HEK293 (cell line): ENCODE results near the gene POU5F1.
A peak's percentile ranks its signal among the peaks of the same experiment; 100 is the strongest.
"Not testable (repeated sequence)": the region's sequence is repeated elsewhere in the genome, so short reads cannot be mapped to it uniquely, and the experiment has no call there.

Source experiments
- CTCF ChIA-PET: fragments of 350-600 bp; formaldehyde crosslinking; extraction: SDS; loops from one replicate; lab custom pipeline; 2021; ENCODE audit warnings: antibody characterized with exemption; lab: Yijun Ruan, JAX
- POLR2A ChIA-PET: fragments of 300-600 bp; formaldehyde crosslinking; extraction: SDS; loops from one replicate; lab custom pipeline; 2020; ENCODE audit warnings: antibody characterized with exemption, inconsistent platforms; lab: Yijun Ruan, JAX
- H3K27ac ChIP-seq: fragments of 200-500 bp; sonication (Bioruptor generic); 2 replicates; pipeline ENCODE4 v1.5.1; 2014; ENCODE audit warnings: low read depth, low read length, control low read depth, inconsistent platforms; ENCODE audit errors: extremely low read depth
- H3K36me3 ChIP-seq, 2 experiments: fragments of 200-500 bp in 1 of 2; sonication (Bioruptor generic) in 1 of 2; 1 replicate in 1 of 2; 2 replicates in 1 of 2; pipeline ENCODE4 v1.5.1; 2014 to 2017; ENCODE audit warnings: inconsistent platforms in 2 of 2, low read length in 2 of 2; ENCODE audit not compliant: control insufficient read depth in 2 of 2, insufficient read depth in 1 of 2
- H3K4me1 ChIP-seq: fragments of 200-500 bp; sonication (Bioruptor generic); 2 replicates; pipeline ENCODE4 v1.5.1; 2014; ENCODE audit warnings: mild to moderate bottlenecking, low read length, inconsistent platforms; ENCODE audit not compliant: control insufficient read depth, insufficient read depth
- H3K4me3 ChIP-seq: 2 replicates; pipeline ENCODE4 v1.5.1; 2011; ENCODE audit warnings: low read depth, mild to moderate bottlenecking, control low read depth, low read length, moderate library complexity
- H3K9me3 ChIP-seq: fragments of 200-500 bp; sonication (Bioruptor generic); 2 replicates; pipeline ENCODE4 v1.5.1; 2014; ENCODE audit warnings: low read depth, low read length, inconsistent platforms; ENCODE audit not compliant: control insufficient read depth, insufficient read depth
- ATF2 ChIP-seq: fragments of 450-650 bp; formaldehyde crosslinking; IDR thresholded peaks from 2 replicates; pipeline ENCODE4 v1.5.1; 2016; ENCODE audit warnings: missing biosample characterization, missing genetic modification characterization, low read depth
- EGR2 ChIP-seq: fragments of 450-650 bp; formaldehyde crosslinking; IDR thresholded peaks from 2 replicates; pipeline ENCODE4 v1.5.1; 2016; ENCODE audit warnings: low read depth, missing biosample characterization, missing genetic modification characterization
- GLI4 ChIP-seq: fragments of 450-650 bp; formaldehyde crosslinking; IDR thresholded peaks from 2 replicates; pipeline ENCODE4 v1.5.1; 2016; ENCODE audit warnings: missing biosample characterization, missing genetic modification characterization
- IKZF3 ChIP-seq: fragments of 450-650 bp; IDR thresholded peaks from 2 replicates; pipeline ENCODE4 v1.5.0; 2018; ENCODE audit warnings: missing biosample characterization, mild to moderate bottlenecking, missing genetic modification characterization, moderate library complexity
- KLF1 ChIP-seq: fragments of 450-650 bp; formaldehyde crosslinking; IDR thresholded peaks from 2 replicates; pipeline ENCODE4 v1.5.1; 2016; ENCODE audit warnings: missing biosample characterization, missing genetic modification characterization
- ZBTB8A ChIP-seq: fragments of 450-650 bp; formaldehyde crosslinking; IDR thresholded peaks from 2 replicates; pipeline ENCODE4 v1.5.1; 2016; ENCODE audit warnings: missing biosample characterization, missing genetic modification characterization
- ZFHX2 ChIP-seq: fragments of 450-650 bp; formaldehyde crosslinking; conservative IDR thresholded peaks from 2 replicates; pipeline ENCODE4 v1.5.1; 2016; ENCODE audit warnings: missing biosample characterization, missing genetic modification characterization
- ZNF138 ChIP-seq: fragments of 450-650 bp; formaldehyde crosslinking; IDR thresholded peaks from 2 replicates; pipeline ENCODE4 v1.5.1; 2016; ENCODE audit warnings: missing biosample characterization, missing genetic modification characterization, borderline replicate concordance
- ZNF16 ChIP-seq: fragments of 450-650 bp; formaldehyde crosslinking; IDR thresholded peaks from 2 replicates; pipeline ENCODE4 v1.5.1; 2016; ENCODE audit warnings: low read depth, missing biosample characterization, missing genetic modification characterization
- ZNF184 ChIP-seq: fragments of 450-650 bp; IDR thresholded peaks from 2 replicates; pipeline ENCODE4 v1.5.1; 2018; ENCODE audit warnings: missing biosample characterization, mild to moderate bottlenecking, missing genetic modification characterization
- ZNF211 ChIP-seq: fragments of 450-650 bp; formaldehyde crosslinking; IDR thresholded peaks from 2 replicates; pipeline ENCODE4 v1.5.1; 2016; ENCODE audit warnings: low read depth, missing biosample characterization, missing genetic modification characterization
- ZNF239 ChIP-seq: fragments of 450-650 bp; formaldehyde crosslinking; IDR thresholded peaks from 2 replicates; pipeline ENCODE4 v1.5.1; 2016; ENCODE audit warnings: missing biosample characterization, missing genetic modification characterization
- ZNF280C ChIP-seq: fragments of 450-650 bp; formaldehyde crosslinking; IDR thresholded peaks from 2 replicates; pipeline ENCODE4 v1.5.1; 2016; ENCODE audit warnings: missing biosample characterization, missing genetic modification characterization
- ZNF394 ChIP-seq: fragments of 450-650 bp; formaldehyde crosslinking; IDR thresholded peaks from 2 replicates; pipeline ENCODE4 v1.5.1; 2016; ENCODE audit warnings: missing biosample characterization, missing genetic modification characterization, mild to moderate bottlenecking, moderate library complexity, borderline replicate concordance
- ZNF423 ChIP-seq: fragments of 450-650 bp; formaldehyde crosslinking; IDR thresholded peaks from 2 replicates; pipeline ENCODE4 v1.5.1; 2016; ENCODE audit warnings: missing biosample characterization, missing genetic modification characterization
- ZNF433 ChIP-seq: fragments of 450-650 bp; formaldehyde crosslinking; IDR thresholded peaks from 2 replicates; pipeline ENCODE4 v1.5.1; 2016; ENCODE audit warnings: missing biosample characterization, missing genetic modification characterization, low read depth
- ZNF449 ChIP-seq: fragments of 450-650 bp; formaldehyde crosslinking; IDR thresholded peaks from 2 replicates; pipeline ENCODE4 v1.5.1; 2017; ENCODE audit warnings: missing biosample characterization, mild to moderate bottlenecking, missing genetic modification characterization, moderate library complexity
- ZNF626 ChIP-seq: fragments of 450-650 bp; sonication (Bioruptor Pico); formaldehyde crosslinking; IDR thresholded peaks from 2 replicates; pipeline ENCODE4 v1.5.1; 2018; ENCODE audit warnings: missing biosample characterization, missing genetic modification characterization, inconsistent platforms

Gene POU5F1

DNA sequence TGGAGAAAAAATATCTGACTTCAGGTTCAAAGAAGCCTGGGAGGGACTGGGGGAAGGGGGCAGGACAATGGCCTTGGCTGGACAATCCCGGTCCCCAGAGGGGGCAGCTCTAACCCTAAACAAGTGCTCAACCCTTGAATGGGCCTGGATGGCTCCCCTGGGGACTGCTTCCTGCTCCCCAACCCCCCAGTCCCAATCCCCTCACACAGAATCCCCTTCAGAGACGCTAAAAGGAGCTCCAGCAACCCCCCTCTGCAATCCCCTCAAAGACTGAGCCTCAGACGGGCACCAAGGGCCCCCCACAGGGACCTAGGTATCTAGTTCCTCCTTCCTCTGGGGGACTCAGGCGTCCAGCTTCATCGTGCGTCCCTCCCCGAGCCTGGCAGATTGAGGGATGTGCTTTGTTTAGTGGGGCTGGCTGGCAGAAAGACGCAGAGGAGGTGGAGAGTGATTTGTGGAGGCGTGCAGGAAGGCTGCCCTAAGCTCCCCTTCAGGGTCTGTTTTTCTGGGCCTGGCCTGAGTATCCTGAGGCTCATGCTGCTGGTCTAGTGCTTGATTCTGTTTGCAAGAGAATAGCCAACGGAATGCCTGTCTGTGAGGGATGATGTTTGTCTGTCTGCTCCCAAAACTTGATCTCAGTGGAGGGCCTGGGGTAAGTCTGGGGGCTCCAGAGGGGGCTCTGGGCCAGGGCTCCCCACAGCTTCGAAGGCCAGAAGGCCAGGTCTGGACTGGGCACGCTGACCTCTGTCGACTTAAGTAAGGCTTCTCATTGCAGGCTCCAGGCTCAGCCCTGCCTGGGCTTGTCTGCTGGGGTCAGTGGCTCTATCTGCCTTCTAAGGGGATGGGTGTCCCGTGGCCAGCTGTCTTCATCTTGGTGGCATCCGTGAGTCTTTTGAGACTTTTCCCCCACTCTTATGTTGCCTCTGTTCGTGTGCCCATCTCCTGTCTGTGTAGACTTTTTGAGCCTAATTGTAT, 1.7 kb upstream of the POU5F1 start:
- Histone ChIP-seq H3K4me1 (no peaks in the 10 kb centered on the region), H3K9me3 (no peaks in the 10 kb centered on the region), H3K36me3 (no peaks in the 10 kb centered on the region; a peak in 1 of 3 replicates), H3K4me3 (no peak overlapping the region), H3K27ac (no peak overlapping the region)
- ChIA-PET POLR2A (interaction anchor here (0.6 to 1.1 kb wide), 2 partner anchors 13 to 32 kb away, joined by 3 read pairs; no protein-coding TSS in a partner anchor), CTCF (interaction anchor here (0.6 to 1.1 kb wide), 3 partner anchors 12 to 45 kb away, joined by 3 to 6 read pairs (median 4); no protein-coding TSS in a partner anchor)
- TF ChIP-seq ATF2 (tag by site-specific recombination) (no peak), EGR2 (tag by site-specific recombination) (0 out of 2 replicates have a peak, but pooled peaks have one; percentile 21), ZNF433 (tag by site-specific recombination) (no peak), ZNF138 (tag by site-specific recombination) (no peak), ZBTB8A (tag by site-specific recombination) (no peak), ZNF280C (tag by site-specific recombination) (no peak), IKZF3 (tag by site-specific recombination) (no peak), ZNF239 (no peak), ZNF184 (tag by site-specific recombination) (no peak), ZNF211 (tag by site-specific recombination) (no peak), ZNF16 (tag by site-specific recombination) (no peak), ZNF626 (tag by site-specific recombination) (no peak), ZNF394 (tag by site-specific recombination) (no peak), GLI4 (tag by site-specific recombination) (no peak), ZFHX2 (peak; percentile 41; the same call in 1 of the 2 replicates), ZNF423 (tag by site-specific recombination) (no peak)

DNA sequence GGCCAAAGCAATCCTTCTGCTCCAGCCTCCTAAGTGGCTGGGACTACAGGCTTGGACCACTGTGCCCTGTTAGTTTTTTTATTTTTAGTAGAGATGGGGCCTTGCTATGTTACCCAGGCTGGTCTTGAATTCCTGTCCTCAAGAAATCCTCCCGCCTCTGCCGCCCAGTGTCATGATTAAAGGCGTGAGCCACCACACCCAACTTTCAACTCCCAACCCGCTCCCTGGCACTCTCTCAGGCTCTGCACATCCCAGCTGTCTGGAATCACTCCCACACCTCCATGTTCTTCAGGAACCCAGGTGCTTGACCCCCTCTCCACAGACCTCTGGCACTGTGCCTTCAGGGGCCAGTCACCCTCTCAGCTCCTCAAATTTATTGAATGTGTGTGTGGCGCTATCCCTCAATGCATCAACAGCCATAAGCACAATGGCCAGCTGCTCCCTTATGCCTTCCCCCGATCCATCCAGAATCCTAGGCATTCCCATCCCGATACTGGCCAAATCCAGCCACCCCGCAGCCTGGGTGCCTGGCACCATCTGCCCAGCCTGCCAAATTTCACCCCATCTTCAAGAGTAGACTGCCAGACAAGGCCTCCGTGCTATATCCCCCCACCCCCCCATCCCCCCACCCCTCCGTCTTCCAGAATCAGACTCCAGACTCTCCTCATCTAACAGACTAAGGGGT, 647 bp upstream of the POU5F1 start:
- ChIA-PET POLR2A (interaction anchor here (0.6 kb wide), 1 partner anchor 33 kb away, joined by 3 read pairs; no protein-coding TSS in a partner anchor), CTCF (no interaction called here)
- Histone ChIP-seq H3K9me3 (no peaks in the 10 kb centered on the region), H3K36me3 (peaks cover 0 to under 1% of the 10 kb centered on the region in 2 experiments; a peak in 2 of 3 replicates), H3K4me1 (no peaks in the 10 kb centered on the region), H3K4me3 (no peak overlapping the region), H3K27ac (no peak overlapping the region)
- no peak for TF ChIP-seq ZNF449 (tag by site-specific recombination)
- peak; percentile 91 for TF ChIP-seq KLF1
- TF ChIP-seq ZFHX2, result peak; percentile 37
- TF ChIP-seq EGR2 (tag by site-specific recombination), result peak; percentile 32; the same call in 1 of the 2 replicates

GRCh38 chr6:31169858-31170599, 453 bp downstream of the POU5F1 start:
- H3K36me3 ChIP-seq, POLR2A ChIA-PET, H3K9me3 ChIP-seq, H3K4me3 ChIP-seq, H3K27ac ChIP-seq, H3K4me1 ChIP-seq: not testable (repeated sequence)
- CTCF ChIA-PET, result interaction anchor here (0.6 to 1.5 kb wide), 3 partner anchors 26 to 196 kb away, joined by 3 to 5 read pairs (median 3); no protein-coding TSS in a partner anchor
